ENCODE results near the gene HDGFL2.

GRCh38 chr19:4442819-4443146 is 29.3 kb upstream of the HDGFL2 start:
- TF ChIP-seq POLR2A (IDR thresholded peaks at IDR 0.05) (no peak), CTCF (IDR thresholded peaks at IDR 0.05) (no peak)

Data from adrenal gland (tissue), 5 donors.